HG02798 (cell line): Measurements from ENCODE around the gene LAMTOR3.
"Not testable (repeated sequence)": the region's sequence is repeated elsewhere in the genome, so short reads cannot be mapped to it uniquely, and the experiment has no call there.

Experiments
- ATAC-seq: cut with Tn5 transposase; IDR thresholded peaks from one replicate; pipeline ENCODE4 v1.9.1; 2021; ENCODE audit warnings: mild to moderate bottlenecking; ENCODE audit not compliant: unreplicated experiment, poor library complexity

Gene LAMTOR3

GRCh38 chr4:99833756-99834155 is 60.5 kb downstream of the LAMTOR3 start:
- no peak for ATAC-seq

GRCh38 chr4:99832758-99833157 is 61.5 kb downstream of the LAMTOR3 start:
- no peak for ATAC-seq

- ATAC-seq, result no peak
These were observed 61.9 kb downstream of the LAMTOR3 start for GRCh38 chr4:99832321-99832720.

- not testable (repeated sequence) for ATAC-seq
These were observed 64.2 kb downstream of the LAMTOR3 start for GRCh38 chr4:99830051-99830450.

- ATAC-seq, result no peak
These were observed 65.8 kb downstream of the LAMTOR3 start for GRCh38 chr4:99828477-99828876.
